ENCODE measurements around the gene TUBA4B. TPM values are rescaled to one million over a fixed set of nuclear protein-coding genes. Genes with fewer than 3 reads are reported as not detected.
"Not testable (repeated sequence)": the region's sequence is repeated elsewhere in the genome, so short reads cannot be mapped to it uniquely, and the experiment has no call there.

Gene TUBA4B
- total RNA-seq, 2 donors from 2014 or later: not detected

DNA sequence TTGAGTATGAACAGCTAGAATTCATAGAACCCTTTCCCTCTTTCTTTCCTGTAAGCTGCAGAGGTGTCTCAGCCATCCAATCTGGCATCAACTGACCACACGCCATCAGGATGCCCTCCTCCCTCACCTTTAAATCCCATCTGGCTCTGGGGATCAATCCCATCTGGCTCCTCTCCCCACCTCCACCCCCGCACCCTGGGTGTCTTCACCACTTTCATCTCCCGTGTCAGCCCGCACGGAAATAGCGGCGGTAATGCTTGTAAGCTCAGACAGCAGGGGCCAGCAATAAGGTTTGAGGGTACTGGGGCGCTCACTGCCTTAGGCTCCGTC lies 508 bp upstream of the TUBA4B start:
- no peak for TF ChIP-seq POLR2A (IDR thresholded peaks at IDR 0.05)
- TF ChIP-seq, protein P1, sequence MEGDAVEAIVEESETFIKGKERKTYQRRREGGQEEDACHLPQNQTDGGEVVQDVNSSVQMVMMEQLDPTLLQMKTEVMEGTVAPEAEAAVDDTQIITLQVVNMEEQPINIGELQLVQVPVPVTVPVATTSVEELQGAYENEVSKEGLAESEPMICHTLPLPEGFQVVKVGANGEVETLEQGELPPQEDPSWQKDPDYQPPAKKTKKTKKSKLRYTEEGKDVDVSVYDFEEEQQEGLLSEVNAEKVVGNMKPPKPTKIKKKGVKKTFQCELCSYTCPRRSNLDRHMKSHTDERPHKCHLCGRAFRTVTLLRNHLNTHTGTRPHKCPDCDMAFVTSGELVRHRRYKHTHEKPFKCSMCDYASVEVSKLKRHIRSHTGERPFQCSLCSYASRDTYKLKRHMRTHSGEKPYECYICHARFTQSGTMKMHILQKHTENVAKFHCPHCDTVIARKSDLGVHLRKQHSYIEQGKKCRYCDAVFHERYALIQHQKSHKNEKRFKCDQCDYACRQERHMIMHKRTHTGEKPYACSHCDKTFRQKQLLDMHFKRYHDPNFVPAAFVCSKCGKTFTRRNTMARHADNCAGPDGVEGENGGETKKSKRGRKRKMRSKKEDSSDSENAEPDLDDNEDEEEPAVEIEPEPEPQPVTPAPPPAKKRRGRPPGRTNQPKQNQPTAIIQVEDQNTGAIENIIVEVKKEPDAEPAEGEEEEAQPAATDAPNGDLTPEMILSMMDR (IDR thresholded peaks at IDR 0.05): no peak
- Histone ChIP-seq H3K36me3 (replicated peaks in 1 of 2; ENCODE audit: insufficient read depth in 1 of 2, low read depth in 2 of 2) (peaks cover 0 to 2% of the 10 kb centered on the region in 2 donors), H3K9me3 (no peaks in the 10 kb centered on the region), H3K4me1 (peaks cover 68% of the 10 kb centered on the region), H3K4me3 (peak overlapping the region; percentile 17 to 67), H3K27ac (peak overlapping the region; percentile 77 to 96 (median 86)), H3K27me3 (no peaks in the 10 kb centered on the region)
- 12 to 18% methylated on average over 9 of the region's 9 CpGs for WGBS, 2 donors
- intact Hi-C loops (cut with DNase I): no loop called here
- ATAC-seq (no peak), DNase-seq (peak in 1 of 4 donors; percentile 35)

DNA sequence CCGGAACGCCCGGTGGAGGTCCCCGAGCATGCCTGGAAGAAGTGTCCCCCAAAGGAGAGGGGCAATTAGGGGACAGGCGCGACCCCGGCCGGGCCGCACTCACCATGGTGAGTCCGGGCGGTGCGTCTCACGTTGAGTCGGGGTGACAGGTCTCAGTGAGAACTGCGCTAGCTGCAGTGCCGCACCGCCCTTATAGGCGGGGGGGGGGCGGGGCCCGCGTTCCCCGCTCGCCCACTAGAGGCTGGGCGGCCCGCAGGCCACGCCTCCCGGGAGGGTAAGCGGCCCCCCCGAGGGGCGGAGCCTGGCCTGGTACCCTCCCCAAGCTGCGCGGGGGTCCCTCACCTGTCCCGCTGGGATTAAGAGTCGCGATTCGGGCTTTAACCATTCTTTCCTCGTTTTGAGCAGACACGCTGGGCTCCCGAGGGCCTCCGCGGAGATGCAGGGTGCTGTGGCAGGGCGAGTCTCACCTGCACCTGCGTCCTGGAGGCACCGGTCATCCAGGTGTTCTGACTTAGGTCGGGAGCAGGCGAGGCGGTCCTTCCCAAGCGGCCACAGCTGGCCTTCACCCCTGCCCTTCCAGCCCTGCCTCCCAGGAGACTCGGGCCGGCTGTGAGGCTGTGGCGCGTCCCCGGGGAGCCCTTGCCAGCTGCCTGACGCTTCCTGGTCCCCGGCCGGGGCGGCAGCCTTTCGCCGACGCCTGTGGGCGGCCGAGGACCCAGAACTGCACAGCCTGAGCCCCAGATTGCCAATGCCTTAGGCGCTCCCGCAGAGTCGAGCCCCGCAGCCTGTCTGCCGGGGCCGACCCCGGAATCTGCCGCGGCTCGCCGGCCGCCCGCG lies 928 bp downstream of the TUBA4B start, which contains the start of gene TUBA4A:
TUBA4A (minus strand) TSS at position 166 of the 837 bp plus-strand sequence; CDS start at position 106, 60 bp downstream.
- intact Hi-C loops (cut with DNase I): no loop called here
- H3K36me3 ChIP-seq (replicated peaks in 1 of 2; ENCODE audit: insufficient read depth in 1 of 2, low read depth in 2 of 2): peaks cover 0 to 2% of the 10 kb centered on the region in 2 donors
- H3K4me3 ChIP-seq: peak within 1 kb of the TSS; percentile 20 to 67
- H3K27me3 ChIP-seq: no peaks in the 10 kb centered on the region
- H3K4me1 ChIP-seq: peaks cover 53% of the 10 kb centered on the region
- 1% methylated on average over 45 of the region's 76 CpGs; no CpG with 5 or more reads in 1 of the 2 donors for WGBS, 2 donors
- peak; percentile 81 for ATAC-seq
- H3K9me3 ChIP-seq: no peaks in the 10 kb centered on the region
- TF ChIP-seq POLR2A (IDR thresholded peaks at IDR 0.05): peak; percentile 96 to 97 (median 97)
- TF ChIP-seq, protein P1 (IDR thresholded peaks at IDR 0.05): peak in 4 of 7 experiments; percentile 23 to 51 (median 42)
- DNase-seq: peak; percentile 90 to 95 (median 92)
- H3K27ac ChIP-seq: peak within 1 kb of the TSS; percentile 77 to 96 (median 86)

DNA sequence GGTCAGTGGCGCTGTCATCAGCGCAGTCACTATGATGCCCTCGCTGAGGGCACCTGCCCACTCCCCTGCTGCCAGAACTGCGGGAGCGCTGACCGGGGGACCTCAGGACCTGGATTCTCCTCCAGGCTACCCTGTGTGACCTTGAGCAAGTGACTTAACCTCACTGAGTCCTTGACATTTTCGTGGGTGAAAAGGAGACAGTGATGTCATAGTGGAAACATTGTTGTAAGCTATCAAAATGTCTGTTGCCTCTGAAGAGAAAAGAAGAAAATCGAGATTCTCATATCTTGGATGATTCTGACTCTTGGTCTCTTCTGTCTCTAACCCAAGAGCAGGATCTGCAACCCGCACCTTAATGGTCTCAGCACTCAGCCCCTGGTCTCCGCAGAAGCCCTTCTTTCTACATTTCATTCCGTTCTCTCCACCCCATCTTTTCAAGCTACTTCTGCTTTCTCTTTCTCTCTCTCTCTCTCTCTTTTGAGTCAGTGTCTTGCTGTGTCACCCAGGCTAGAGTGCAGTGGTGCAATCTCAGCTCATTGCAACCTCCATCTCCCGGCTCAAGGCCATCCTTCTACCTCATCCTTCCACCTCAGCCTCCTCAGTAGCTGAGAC lies 1.7 kb downstream of the TUBA4B start:
- DNase-seq (no peak), ATAC-seq (peak; percentile 4)
- no peaks in the 10 kb centered on the region for H3K9me3 ChIP-seq
- H3K4me3 ChIP-seq: peak overlapping the region; percentile 20 to 67
- H3K36me3 ChIP-seq (replicated peaks in 1 of 2; ENCODE audit: insufficient read depth in 1 of 2, low read depth in 2 of 2): peaks cover 0 to 2% of the 10 kb centered on the region in 2 donors
- no peak for TF ChIP-seq POLR2A (IDR thresholded peaks at IDR 0.05)
- TF ChIP-seq, protein P1 (IDR thresholded peaks at IDR 0.05): no peak
- H3K27me3 ChIP-seq: no peaks in the 10 kb centered on the region
- H3K27ac ChIP-seq: peak overlapping the region; percentile 77 to 96 (median 86)
- WGBS, 2 donors: 19 to 44% methylated on average over 6 to 11 of the region's 12 CpGs
- peaks cover 46% of the 10 kb centered on the region for H3K4me1 ChIP-seq
- intact Hi-C loops (cut with DNase I): no loop called here

DNA sequence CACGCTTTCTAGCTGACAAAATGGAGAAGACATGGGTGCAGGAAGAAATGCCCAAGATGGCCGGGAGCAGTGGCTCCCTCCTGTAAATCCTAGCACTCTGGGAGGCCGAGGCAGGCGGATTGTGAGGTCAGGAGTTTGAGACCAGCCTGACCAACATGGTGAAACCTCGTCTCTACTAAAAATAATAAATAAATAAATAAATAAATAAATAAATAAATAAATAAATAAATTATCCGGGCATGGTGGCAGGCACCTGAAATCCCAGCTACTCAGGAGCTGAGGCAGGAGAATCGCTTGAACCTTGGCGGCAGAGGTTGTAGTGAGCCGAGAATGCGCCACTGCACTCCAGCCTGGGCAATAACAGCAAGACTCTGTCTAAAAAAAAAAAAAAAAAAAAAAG lies 5.9 kb downstream of the TUBA4B start:
- H3K4me3 ChIP-seq; H3K36me3 ChIP-seq (replicated peaks in 1 of 2; ENCODE audit: insufficient read depth in 1 of 2, low read depth in 2 of 2); H3K27ac ChIP-seq; H3K9me3 ChIP-seq; intact Hi-C loops (cut with DNase I); DNase-seq; H3K4me1 ChIP-seq; ATAC-seq; H3K27me3 ChIP-seq: not testable (repeated sequence)
- 82 to 90% methylated on average over 10 of the region's 10 CpGs for WGBS, 2 donors

DNA sequence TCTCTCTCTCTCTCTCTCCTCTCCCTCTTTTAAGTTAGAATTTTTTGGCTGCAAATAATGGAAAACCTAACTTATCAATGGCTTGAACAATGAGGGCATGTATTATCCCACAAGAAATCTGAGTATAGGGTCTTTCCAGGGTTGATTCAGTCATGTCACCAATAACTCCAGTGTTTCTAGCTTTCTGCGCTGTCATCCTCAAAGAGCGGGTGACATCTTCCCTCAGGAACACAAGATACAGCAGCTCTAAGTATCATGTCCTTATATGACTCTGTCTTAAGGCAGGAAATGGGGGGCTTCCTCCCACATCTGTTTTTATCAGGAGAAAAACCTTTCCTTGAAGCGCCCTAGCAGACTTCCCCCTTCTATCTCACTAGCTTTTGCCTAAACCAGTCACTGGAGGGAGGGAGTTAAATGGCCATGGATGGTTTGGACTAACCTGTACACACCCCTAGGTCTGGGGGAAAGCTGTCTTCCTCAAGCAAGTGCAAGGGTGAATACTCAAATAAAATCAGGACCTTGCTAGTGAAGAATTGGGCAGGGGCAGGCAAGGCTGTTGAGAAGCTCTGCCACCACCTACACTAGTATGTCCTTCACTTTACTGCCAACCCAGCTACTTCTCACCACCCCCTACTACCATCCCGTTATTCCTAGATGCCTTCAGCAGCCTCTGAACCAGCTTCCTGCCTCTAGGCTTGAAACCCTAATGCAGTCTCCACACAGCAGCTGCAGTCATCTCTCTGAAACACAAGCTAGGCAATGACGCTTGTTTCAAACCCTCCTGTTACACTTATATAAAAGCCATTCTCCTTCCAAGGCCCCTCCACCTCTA lies 8.2 kb downstream of the TUBA4B start:
- no peaks in the 10 kb centered on the region for H3K4me1 ChIP-seq
- H3K27ac ChIP-seq: no peak overlapping the region
- ATAC-seq: no peak
- no peak overlapping the region for H3K4me3 ChIP-seq
- H3K27me3 ChIP-seq: no peaks in the 10 kb centered on the region
- 53 to 72% methylated on average over 5 of the region's 5 CpGs for WGBS, 2 donors
- no peak for DNase-seq
- TF ChIP-seq, protein P1 (IDR thresholded peaks at IDR 0.05): no peak
- no peak for TF ChIP-seq POLR2A (IDR thresholded peaks at IDR 0.05)
- H3K36me3 ChIP-seq (replicated peaks in 1 of 2; ENCODE audit: insufficient read depth in 1 of 2, low read depth in 2 of 2): no peaks in the 10 kb centered on the region
- intact Hi-C loops (cut with DNase I): no loop called here
- H3K9me3 ChIP-seq: no peaks in the 10 kb centered on the region

Data from body of pancreas (tissue), 4 donors.